ENCODE measurements around the gene ARG2. TPM values are rescaled to one million over a fixed set of nuclear protein-coding genes. Genes with fewer than 3 reads are reported as not detected.

ARG2 gene
- total RNA-seq, 2 experiments from 2014 or later = 3.7 to 3.9 TPM

DNA sequence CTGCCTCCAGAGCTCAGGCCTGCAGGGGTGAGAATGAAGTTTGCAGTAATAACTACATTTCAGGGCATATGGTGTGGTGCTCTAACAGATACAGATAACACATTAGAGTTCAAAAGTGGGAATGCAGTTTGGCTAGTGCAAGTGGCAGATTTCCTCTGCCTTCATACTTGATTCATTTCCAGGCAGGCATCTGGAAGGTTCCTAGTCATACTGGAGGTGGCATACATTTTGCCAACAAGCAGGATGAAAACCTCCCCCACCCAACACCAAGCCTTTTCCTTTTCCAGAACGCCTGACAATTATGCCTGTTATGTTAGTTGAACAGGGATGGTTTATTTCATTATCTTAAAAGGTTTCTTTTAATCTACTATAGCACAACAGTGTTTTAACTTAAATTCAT, 30.4 kb downstream of the ARG2 start:
- Histone ChIP-seq H3K4me3 (ENCODE audit: low read length) (no peak overlapping the region), H3K4me1 (ENCODE audit: insufficient read depth, low read length) (no peaks in the 10 kb centered on the region), H3K9me3 (ENCODE audit: control insufficient read depth in 1 of 2, insufficient read depth in 1 of 2, low read length in 2 of 2) (no peaks in the 10 kb centered on the region), H3K36me3 (ENCODE audit: insufficient read depth, low read length) (peaks cover 76% of the 10 kb centered on the region), H3K27me3 (ENCODE audit: control insufficient read depth in 1 of 2, insufficient read depth in 2 of 2, low read length in 2 of 2) (no peaks in the 10 kb centered on the region), H3K27ac (ENCODE audit: low read depth in 1 of 2, low read length in 2 of 2) (no peak overlapping the region)
- H3K36me3 Mint-ChIP-seq (ENCODE audit: low read depth) = peaks cover 90% of the 10 kb centered on the region
- DNase-seq = no peak
- no peaks in the 10 kb centered on the region for H3K27me3 Mint-ChIP-seq
- H3K4me3 Mint-ChIP-seq = no peak overlapping the region
- no peaks in the 10 kb centered on the region for H3K4me1 Mint-ChIP-seq (ENCODE audit: low read depth)
- H3K9me3 Mint-ChIP-seq = no peaks in the 10 kb centered on the region
- H3K27ac Mint-ChIP-seq = no peak overlapping the region
- ATAC-seq (ENCODE audit: poor library complexity) = no peak
- TF ChIP-seq, protein P1, sequence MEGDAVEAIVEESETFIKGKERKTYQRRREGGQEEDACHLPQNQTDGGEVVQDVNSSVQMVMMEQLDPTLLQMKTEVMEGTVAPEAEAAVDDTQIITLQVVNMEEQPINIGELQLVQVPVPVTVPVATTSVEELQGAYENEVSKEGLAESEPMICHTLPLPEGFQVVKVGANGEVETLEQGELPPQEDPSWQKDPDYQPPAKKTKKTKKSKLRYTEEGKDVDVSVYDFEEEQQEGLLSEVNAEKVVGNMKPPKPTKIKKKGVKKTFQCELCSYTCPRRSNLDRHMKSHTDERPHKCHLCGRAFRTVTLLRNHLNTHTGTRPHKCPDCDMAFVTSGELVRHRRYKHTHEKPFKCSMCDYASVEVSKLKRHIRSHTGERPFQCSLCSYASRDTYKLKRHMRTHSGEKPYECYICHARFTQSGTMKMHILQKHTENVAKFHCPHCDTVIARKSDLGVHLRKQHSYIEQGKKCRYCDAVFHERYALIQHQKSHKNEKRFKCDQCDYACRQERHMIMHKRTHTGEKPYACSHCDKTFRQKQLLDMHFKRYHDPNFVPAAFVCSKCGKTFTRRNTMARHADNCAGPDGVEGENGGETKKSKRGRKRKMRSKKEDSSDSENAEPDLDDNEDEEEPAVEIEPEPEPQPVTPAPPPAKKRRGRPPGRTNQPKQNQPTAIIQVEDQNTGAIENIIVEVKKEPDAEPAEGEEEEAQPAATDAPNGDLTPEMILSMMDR (IDR thresholded peaks at IDR 0.05) = no peak
- intact Hi-C loops (cut with DNase I, micrococcal nuclease) = no loop called here
- POLR2A ChIA-PET = no interaction called here
- CTCF ChIA-PET = no interaction called here

DNA sequence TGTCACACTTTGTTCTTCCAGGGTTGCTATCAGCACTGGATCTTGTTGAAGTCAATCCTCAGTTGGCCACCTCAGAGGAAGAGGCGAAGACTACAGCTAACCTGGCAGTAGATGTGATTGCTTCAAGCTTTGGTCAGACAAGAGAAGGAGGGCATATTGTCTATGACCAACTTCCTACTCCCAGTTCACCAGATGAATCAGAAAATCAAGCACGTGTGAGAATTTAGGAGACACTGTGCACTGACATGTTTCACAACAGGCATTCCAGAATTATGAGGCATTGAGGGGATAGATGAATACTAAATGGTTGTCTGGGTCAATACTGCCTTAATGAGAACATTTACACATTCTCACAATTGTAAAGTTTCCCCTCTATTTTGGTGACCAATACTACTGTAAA, 31.0 kb downstream of the ARG2 start:
- no peak overlapping the region for H3K4me3 Mint-ChIP-seq
- H3K27me3 Mint-ChIP-seq = no peaks in the 10 kb centered on the region
- DNase-seq (no peak), ATAC-seq (ENCODE audit: poor library complexity) (no peak)
- H3K4me3 ChIP-seq (ENCODE audit: low read length) = no peak overlapping the region
- H3K9me3 Mint-ChIP-seq = no peaks in the 10 kb centered on the region
- H3K27ac ChIP-seq (ENCODE audit: low read depth in 1 of 2, low read length in 2 of 2) = no peak overlapping the region
- H3K27ac Mint-ChIP-seq = no peak overlapping the region
- intact Hi-C loops (cut with DNase I, micrococcal nuclease) = no loop called here
- ChIA-PET CTCF (interaction anchor here (0.5 to 1.5 kb wide), 2 partner anchors 16 to 1783 kb away, joined by 3 to 4 read pairs; no protein-coding TSS in a partner anchor), POLR2A (no interaction called here)
- H3K4me1 ChIP-seq (ENCODE audit: insufficient read depth, low read length) = no peaks in the 10 kb centered on the region
- TF ChIP-seq, protein P1 (IDR thresholded peaks at IDR 0.05) = no peak
- no peaks in the 10 kb centered on the region for H3K27me3 ChIP-seq (ENCODE audit: control insufficient read depth in 1 of 2, insufficient read depth in 2 of 2, low read length in 2 of 2)
- peaks cover 91% of the 10 kb centered on the region for H3K36me3 Mint-ChIP-seq (ENCODE audit: low read depth)
- H3K4me1 Mint-ChIP-seq (ENCODE audit: low read depth) = no peaks in the 10 kb centered on the region
- H3K36me3 ChIP-seq (ENCODE audit: insufficient read depth, low read length) = peaks cover 80% of the 10 kb centered on the region
- H3K9me3 ChIP-seq (ENCODE audit: control insufficient read depth in 1 of 2, insufficient read depth in 1 of 2, low read length in 2 of 2) = no peaks in the 10 kb centered on the region

DNA sequence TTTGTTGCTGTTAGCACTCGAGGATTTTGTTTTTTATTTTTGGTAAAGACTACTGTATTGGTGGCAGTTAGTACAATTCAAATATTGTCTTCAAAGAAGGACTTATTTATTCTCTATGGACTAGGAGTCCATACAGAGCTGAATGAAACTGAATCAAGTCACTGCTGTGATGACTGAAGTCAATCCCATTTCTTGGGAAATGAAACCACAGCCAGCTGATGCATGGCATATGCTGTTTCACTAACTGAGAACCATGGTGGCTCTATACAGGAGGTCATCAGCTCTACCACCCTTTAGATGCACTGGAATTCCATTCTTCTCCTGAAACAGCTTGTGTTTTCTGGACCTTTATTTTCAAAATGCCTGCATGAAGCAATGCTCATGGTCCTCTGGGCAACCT, 32.5 kb downstream of the ARG2 start:
- Mint-ChIP-seq H3K27me3 (no peaks in the 10 kb centered on the region), H3K27ac (no peak overlapping the region), H3K9me3 (no peaks in the 10 kb centered on the region), H3K4me1 (ENCODE audit: low read depth) (no peaks in the 10 kb centered on the region), H3K4me3 (no peak overlapping the region), H3K36me3 (ENCODE audit: low read depth) (peaks cover 91% of the 10 kb centered on the region)
- Histone ChIP-seq H3K27me3 (ENCODE audit: control insufficient read depth in 1 of 2, insufficient read depth in 2 of 2, low read length in 2 of 2) (no peaks in the 10 kb centered on the region), H3K36me3 (ENCODE audit: insufficient read depth, low read length) (peaks cover 92% of the 10 kb centered on the region), H3K4me3 (ENCODE audit: low read length) (no peak overlapping the region), H3K9me3 (ENCODE audit: control insufficient read depth in 1 of 2, insufficient read depth in 1 of 2, low read length in 2 of 2) (no peaks in the 10 kb centered on the region), H3K27ac (ENCODE audit: low read depth in 1 of 2, low read length in 2 of 2) (no peak overlapping the region), H3K4me1 (ENCODE audit: insufficient read depth, low read length) (no peaks in the 10 kb centered on the region)
- DNase-seq (no peak), ATAC-seq (ENCODE audit: poor library complexity) (no peak)
- TF ChIP-seq, protein P1 (IDR thresholded peaks at IDR 0.05) = no peak
- POLR2A ChIA-PET = no interaction called here
- CTCF ChIA-PET = no interaction called here
- intact Hi-C loops (cut with DNase I, micrococcal nuclease) = no loop called here

Measured in CD4-positive, alpha-beta T cell (primary cell).